HG02610 (cell line): ENCODE measurements around the gene CDH23.

Experiments
- ATAC-seq: cut with Tn5 transposase; IDR thresholded peaks from one replicate; pipeline ENCODE4 v1.9.1; 2021; ENCODE audit warnings: mild to moderate bottlenecking, moderate library complexity; ENCODE audit not compliant: unreplicated experiment

The CDH23 gene

GRCh38 chr10:71391701-71392100 lies 5.0 kb upstream of the CDH23 start:
- ATAC-seq, result no peak

GRCh38 chr10:71392292-71392691 lies 4.4 kb upstream of the CDH23 start:
- ATAC-seq, result no peak

GRCh38 chr10:71392791-71393781 lies 3.6 kb upstream of the CDH23 start:
- ATAC-seq, result no peak

- no peak for ATAC-seq
These were observed 2.8 kb upstream of the CDH23 start for GRCh38 chr10:71393841-71394475.

- ATAC-seq, result no peak
These were observed 1.7 kb upstream of the CDH23 start for GRCh38 chr10:71394926-71395562.

GRCh38 chr10:71395621-71396020 lies 1.1 kb upstream of the CDH23 start:
- no peak for ATAC-seq

- no peak for ATAC-seq
These were observed 523 bp upstream of the CDH23 start for GRCh38 chr10:71396084-71396710.

- ATAC-seq, result no peak
These were observed 834 bp downstream of the CDH23 start for GRCh38 chr10:71397296-71398212.

GRCh38 chr10:71398976-71399375 lies 2.3 kb downstream of the CDH23 start:
- no peak for ATAC-seq

GRCh38 chr10:71399946-71400345 lies 3.2 kb downstream of the CDH23 start:
- no peak for ATAC-seq

GRCh38 chr10:71401056-71401455 lies 4.3 kb downstream of the CDH23 start:
- no peak for ATAC-seq

- ATAC-seq, result no peak
These were observed 5.3 kb downstream of the CDH23 start for GRCh38 chr10:71402005-71402404.

GRCh38 chr10:71404503-71405295 lies 8.0 kb downstream of the CDH23 start:
- no peak for ATAC-seq

GRCh38 chr10:71406878-71407277 lies 10.2 kb downstream of the CDH23 start:
- ATAC-seq, result no peak

- ATAC-seq, result no peak
These were observed 11.9 kb downstream of the CDH23 start for GRCh38 chr10:71408436-71409225.

GRCh38 chr10:71409516-71410104 lies 12.9 kb downstream of the CDH23 start:
- no peak for ATAC-seq

- ATAC-seq, result no peak
These were observed 16.9 kb downstream of the CDH23 start for GRCh38 chr10:71413581-71413980.

GRCh38 chr10:71414359-71414758 lies 17.6 kb downstream of the CDH23 start:
- no peak for ATAC-seq
